Hepatocyte (in vitro differentiated cells): ENCODE results near the gene BRD2. TPM values are rescaled to one million over a fixed set of nuclear protein-coding genes. Genes with fewer than 3 reads are reported as not detected.
A peak's percentile ranks its signal among the peaks of the same experiment; 100 is the strongest.

Experiments used
- DNase-seq: peaks from one replicate; pipeline ENCODE4 v3.0.0-alpha.2; 2016; ENCODE audit warnings: low spot score
- H2AFZ ChIP-seq: fragments of 200-600 bp; sonication (generic); 2 replicates; pipeline ENCODE4 v1.6.0; 2016; ENCODE audit warnings: antibody characterized with exemption, mild to moderate bottlenecking
- H3K27ac ChIP-seq: fragments of 200-600 bp; sonication (generic); 2 replicates; pipeline ENCODE4 v1.5.1; 2016; ENCODE audit warnings: mild to moderate bottlenecking
- H3K27me3 ChIP-seq: fragments of 200-600 bp; sonication (generic); 2 replicates; pipeline ENCODE4 v1.6.1; 2016
- H3K36me3 ChIP-seq: fragments of 200-600 bp; sonication (generic); replicated peaks from 2 replicates; pipeline ENCODE4 v1.5.1; 2016; ENCODE audit warnings: low read depth; ENCODE audit not compliant: insufficient read depth
- H3K4me1 ChIP-seq: fragments of 200-600 bp; sonication (generic); 2 replicates; pipeline ENCODE4 v1.5.1; 2016; ENCODE audit warnings: mild to moderate bottlenecking, moderate library complexity; ENCODE audit not compliant: insufficient read depth
- H3K4me2 ChIP-seq: fragments of 200-600 bp; sonication (generic); 2 replicates; pipeline ENCODE4 v1.6.0; 2016
- H3K4me3 ChIP-seq: fragments of 200-600 bp; sonication (generic); 2 replicates; pipeline ENCODE4 v1.5.1; 2016; ENCODE audit warnings: mild to moderate bottlenecking
- H3K79me2 ChIP-seq: fragments of 200-600 bp; sonication (generic); 2 replicates; pipeline ENCODE4 v1.6.0; 2017; ENCODE audit warnings: mild to moderate bottlenecking
- H3K9me2 ChIP-seq: fragments of 200-600 bp; sonication (generic); replicated peaks from 2 replicates; pipeline ENCODE4 v1.6.0; 2017; ENCODE audit warnings: mild to moderate bottlenecking; ENCODE audit not compliant: insufficient read depth
- H3K9me3 ChIP-seq: fragments of 200-600 bp; sonication (generic); 2 replicates; pipeline ENCODE4 v1.5.1; 2016; ENCODE audit warnings: low read depth, mild to moderate bottlenecking
- H4K20me1 ChIP-seq: fragments of 200-600 bp; sonication (generic); 2 replicates; pipeline ENCODE4 v1.6.0; 2016; ENCODE audit warnings: mild to moderate bottlenecking; ENCODE audit not compliant: insufficient read depth, poor library complexity, severe bottlenecking
- EZH2 ChIP-seq: fragments of 200-600 bp; sonication (generic); IDR thresholded peaks from 2 replicates; pipeline ENCODE4 v1.6.1; 2016; ENCODE audit warnings: antibody characterized with exemption, mild to moderate bottlenecking, borderline replicate concordance
- EZH2phosphoT487 ChIP-seq: fragments of 200-600 bp; sonication (generic); IDR thresholded peaks from one replicate; pipeline ENCODE4 v1.6.1; 2018; ENCODE audit warnings: antibody characterized with exemption, mild to moderate bottlenecking, low read depth, moderate library complexity; ENCODE audit not compliant: unreplicated experiment, severe bottlenecking
- WGBS: methylation state at CpG from one replicate; pipeline ENCODE4 v1.1.6; 2016; ENCODE audit warnings: low lambda C conversion rate; ENCODE audit errors: missing lambda C conversion rate; 5-methylcytosine and 5-hydroxymethylcytosine counted together
- polyA plus RNA-seq: library from polyadenylated mRNA; unstranded; fragments of >200 nt; fragmentation: Nextera tagmentation; extraction: Ambion mirVana; gene quantifications from 2 replicates; pipeline ENCODE4 v1.2.1, GENCODE V29; 2016
- total RNA-seq: library from RNA; depleted of rRNA; stranded (reverse); fragments of >200 nt; gene quantifications from 2 replicates; pipeline ENCODE4 v1.2.3, GENCODE V29; 2014
- TF ChIP-seq, protein P1 (sequence below): fragments of 200-600 bp; sonication (generic); IDR thresholded peaks from 2 replicates; pipeline ENCODE4 v1.5.1; 2016; ENCODE audit warnings: antibody characterized with exemption, mild to moderate bottlenecking; ENCODE audit not compliant: poor library complexity

Gene BRD2
- total and polyA plus RNA-seq, 2 experiments from 2014 or later: 106 to 133 TPM

DNA sequence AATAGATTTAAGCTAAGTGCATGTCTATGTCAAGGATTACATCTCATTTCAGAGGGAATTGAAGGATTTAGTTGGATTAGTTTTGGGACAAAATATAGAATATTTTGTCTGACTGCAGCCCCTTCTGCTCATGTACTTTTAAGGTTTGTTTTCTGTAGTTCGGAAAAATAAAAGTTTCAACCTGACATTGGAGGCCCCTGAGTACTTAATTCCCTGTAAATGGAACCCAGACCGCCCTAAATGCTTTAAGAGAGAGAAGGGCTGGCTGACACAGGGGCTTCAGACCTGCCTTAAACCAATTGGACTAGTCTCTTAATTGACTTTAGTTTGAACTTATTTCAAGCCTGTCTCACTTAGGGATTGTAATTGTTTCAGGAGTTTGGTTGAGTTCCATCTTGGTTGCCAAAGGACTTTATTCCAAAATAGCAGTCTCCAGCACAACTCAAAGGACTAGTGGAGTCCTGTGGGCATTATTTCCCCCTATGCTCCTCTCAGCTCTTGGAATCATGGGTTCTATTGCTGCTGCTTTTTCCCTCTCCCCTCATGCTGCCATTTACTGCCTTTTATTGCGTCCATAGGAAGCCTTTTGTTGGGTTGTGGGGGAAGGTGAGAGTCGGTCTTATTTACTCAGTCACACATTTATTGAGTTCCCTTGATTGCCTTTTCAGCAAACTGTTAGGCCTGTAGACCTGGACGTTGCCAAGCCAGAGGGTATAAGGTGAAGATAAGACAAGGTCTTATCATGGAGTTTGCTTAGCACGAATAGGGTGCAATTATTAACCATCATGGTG lies 14.5 kb downstream of the BRD2 start:
- DNase-seq: peak; percentile 64
- H3K4me1 ChIP-seq: peaks cover 37% of the 10 kb centered on the region
- H3K4me3 ChIP-seq: no peak overlapping the region
- H3K36me3 ChIP-seq: peaks cover 11% of the 10 kb centered on the region
- H3K79me2 ChIP-seq: peaks cover 26% of the 10 kb centered on the region
- H3K27ac ChIP-seq: peak overlapping the region; percentile 55
- no peaks in the 10 kb centered on the region for H3K9me2 ChIP-seq
- no peaks in the 10 kb centered on the region for H3K9me3 ChIP-seq
- H4K20me1 ChIP-seq: peaks cover 50% of the 10 kb centered on the region
- H3K4me2 ChIP-seq: peak overlapping the region; percentile 18
- 46% methylated on average over 6 of the region's 6 CpGs for WGBS
- TF ChIP-seq, protein P1, sequence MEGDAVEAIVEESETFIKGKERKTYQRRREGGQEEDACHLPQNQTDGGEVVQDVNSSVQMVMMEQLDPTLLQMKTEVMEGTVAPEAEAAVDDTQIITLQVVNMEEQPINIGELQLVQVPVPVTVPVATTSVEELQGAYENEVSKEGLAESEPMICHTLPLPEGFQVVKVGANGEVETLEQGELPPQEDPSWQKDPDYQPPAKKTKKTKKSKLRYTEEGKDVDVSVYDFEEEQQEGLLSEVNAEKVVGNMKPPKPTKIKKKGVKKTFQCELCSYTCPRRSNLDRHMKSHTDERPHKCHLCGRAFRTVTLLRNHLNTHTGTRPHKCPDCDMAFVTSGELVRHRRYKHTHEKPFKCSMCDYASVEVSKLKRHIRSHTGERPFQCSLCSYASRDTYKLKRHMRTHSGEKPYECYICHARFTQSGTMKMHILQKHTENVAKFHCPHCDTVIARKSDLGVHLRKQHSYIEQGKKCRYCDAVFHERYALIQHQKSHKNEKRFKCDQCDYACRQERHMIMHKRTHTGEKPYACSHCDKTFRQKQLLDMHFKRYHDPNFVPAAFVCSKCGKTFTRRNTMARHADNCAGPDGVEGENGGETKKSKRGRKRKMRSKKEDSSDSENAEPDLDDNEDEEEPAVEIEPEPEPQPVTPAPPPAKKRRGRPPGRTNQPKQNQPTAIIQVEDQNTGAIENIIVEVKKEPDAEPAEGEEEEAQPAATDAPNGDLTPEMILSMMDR: no peak
- TF ChIP-seq EZH2phosphoT487: no peak
- no peak for TF ChIP-seq EZH2
- no peaks in the 10 kb centered on the region for H3K27me3 ChIP-seq
- no peak overlapping the region for H2AFZ ChIP-seq

DNA sequence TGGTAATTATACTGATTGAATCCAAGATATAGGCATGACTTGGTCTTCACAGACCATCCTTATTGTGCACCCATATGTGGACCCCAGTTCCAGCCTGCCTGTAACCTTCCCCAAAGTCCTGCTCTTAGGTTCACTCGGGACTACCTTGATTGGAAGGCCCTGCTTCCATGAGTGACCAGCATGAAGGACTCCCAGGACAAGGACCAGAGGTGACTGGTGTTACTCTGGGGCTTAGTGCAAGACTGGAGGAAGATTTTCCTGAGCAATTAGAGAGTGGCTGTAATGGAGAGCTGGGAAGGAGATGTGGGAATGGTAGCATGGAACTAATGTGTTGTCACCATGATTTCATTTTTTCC lies 15.1 kb downstream of the BRD2 start:
- no peaks in the 10 kb centered on the region for H3K27me3 ChIP-seq
- H3K4me2 ChIP-seq: peak overlapping the region; percentile 34
- peaks cover 32% of the 10 kb centered on the region for H3K4me1 ChIP-seq
- peaks cover 20% of the 10 kb centered on the region for H3K79me2 ChIP-seq
- H3K9me2 ChIP-seq: no peaks in the 10 kb centered on the region
- H3K4me3 ChIP-seq: no peak overlapping the region
- no peak for DNase-seq
- H3K27ac ChIP-seq: peak overlapping the region; percentile 60
- 68% methylated on average over 1 of the region's 1 CpG for WGBS
- no peak overlapping the region for H2AFZ ChIP-seq
- peaks cover 45% of the 10 kb centered on the region for H4K20me1 ChIP-seq
- H3K9me3 ChIP-seq: no peaks in the 10 kb centered on the region
- TF ChIP-seq, protein P1: no peak
- TF ChIP-seq EZH2phosphoT487 (no peak), EZH2 (no peak)
- H3K36me3 ChIP-seq: peaks cover 11% of the 10 kb centered on the region

DNA sequence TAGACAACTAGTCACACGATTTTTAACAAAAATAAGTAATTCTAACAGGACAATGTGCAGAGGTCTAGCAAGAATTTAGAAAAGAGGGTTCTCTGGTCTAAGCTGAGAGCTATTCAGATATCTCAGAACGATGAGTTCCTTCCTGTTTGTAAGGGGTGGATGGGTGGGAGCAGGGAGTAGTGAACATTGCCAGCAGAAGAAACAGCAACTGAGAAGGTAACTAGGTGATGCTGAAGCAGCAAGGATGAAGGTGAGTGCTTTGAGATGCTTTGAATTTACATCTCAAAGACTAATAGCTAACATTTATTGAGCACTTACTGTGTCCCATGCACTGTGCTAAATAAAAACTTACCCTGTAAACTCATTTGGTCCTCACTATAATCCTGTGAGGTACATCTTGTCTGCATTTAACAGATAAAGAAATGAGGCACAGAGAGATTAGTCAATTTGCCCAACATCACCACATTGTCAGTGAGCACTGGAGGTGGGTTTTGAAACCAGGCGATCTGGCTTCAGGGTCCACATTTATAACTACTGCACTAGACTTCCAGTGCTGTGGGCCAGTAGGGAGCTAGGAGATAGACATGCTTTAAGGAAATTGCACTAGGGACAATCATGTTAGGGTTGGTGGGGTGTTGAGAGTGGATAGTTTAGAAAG lies 15.7 kb downstream of the BRD2 start:
- Histone ChIP-seq H3K4me2 (no peak overlapping the region), H4K20me1 (peaks cover 40% of the 10 kb centered on the region)
- TF ChIP-seq, protein P1: no peak
- TF ChIP-seq EZH2phosphoT487: no peak
- no peak for TF ChIP-seq EZH2

More for the DNA sequence above, 15.7 kb downstream of the BRD2 start:
- Histone ChIP-seq H3K27me3 (no peaks in the 10 kb centered on the region), H3K36me3 (peaks cover 11% of the 10 kb centered on the region), H3K79me2 (peaks cover 17% of the 10 kb centered on the region), H3K4me3 (no peak overlapping the region), H3K9me2 (no peaks in the 10 kb centered on the region), H3K9me3 (no peaks in the 10 kb centered on the region), H2AFZ (no peak overlapping the region), H3K27ac (peak overlapping the region; percentile 60), H3K4me1 (peaks cover 31% of the 10 kb centered on the region)
- WGBS: 69% methylated on average over 3 of the region's 3 CpGs
- no peak for DNase-seq
